Endodermal cell (in vitro differentiated cells): ENCODE data around the gene GCAT. TPM values are rescaled to one million over a fixed set of nuclear protein-coding genes. Genes with fewer than 3 reads are reported as not detected.
A peak's percentile ranks its signal among the peaks of the same experiment; 100 is the strongest.

Source experiments
- DNase-seq: peaks from one replicate; pipeline ENCODE4 v3.0.0-alpha.2; 2017
- H3K27ac ChIP-seq: 2 replicates; pipeline ENCODE4 v1.5.1; 2013; ENCODE audit warnings: mild to moderate bottlenecking, low read depth, low read length, moderate library complexity
- H3K27me3 ChIP-seq: 2 replicates; pipeline ENCODE4 v1.6.1; 2013; ENCODE audit warnings: mild to moderate bottlenecking, low read length, moderate library complexity; ENCODE audit not compliant: insufficient read depth, control insufficient read depth, poor library complexity, severe bottlenecking
- H3K36me3 ChIP-seq: 2 replicates; pipeline ENCODE4 v1.7.0; 2013; ENCODE audit warnings: mild to moderate bottlenecking, low read length, moderate library complexity; ENCODE audit not compliant: control insufficient read depth, insufficient read depth
- H3K4me1 ChIP-seq: one replicate; pipeline ENCODE4 v1.7.0; 2013; ENCODE audit warnings: low read length; ENCODE audit not compliant: control insufficient read depth, insufficient read depth
- H3K4me3 ChIP-seq: 2 replicates; pipeline ENCODE4 v1.5.1; 2013; ENCODE audit warnings: mild to moderate bottlenecking, low read length, moderate library complexity
- H3K9ac ChIP-seq: 2 replicates; pipeline ENCODE4 v1.6.1; 2013; ENCODE audit warnings: mild to moderate bottlenecking, low read length, moderate library complexity; ENCODE audit not compliant: poor library complexity, severe bottlenecking; ENCODE audit errors: extremely low read depth
- H3K9me3 ChIP-seq: 2 replicates; pipeline ENCODE4 v1.6.1; 2013; ENCODE audit warnings: mild to moderate bottlenecking, low read length, moderate library complexity; ENCODE audit not compliant: control insufficient read depth
- H3K27ac Mint-ChIP-seq: 2 replicates; pipeline ENCODE4 v1.8.0; 2020; ENCODE audit warnings: mixed read lengths
- H3K27me3 Mint-ChIP-seq: 2 replicates; pipeline ENCODE4 v1.8.0; 2021; ENCODE audit warnings: mild to moderate bottlenecking, mixed read lengths; ENCODE audit not compliant: insufficient read depth
- H3K36me3 Mint-ChIP-seq: 2 replicates; pipeline ENCODE4 v1.8.0; 2020; ENCODE audit warnings: low read depth, mixed read lengths
- H3K4me1 Mint-ChIP-seq: 2 replicates; pipeline ENCODE4 v1.8.0; 2020; ENCODE audit warnings: mixed read lengths
- H3K4me3 Mint-ChIP-seq: 2 replicates; pipeline ENCODE4 v1.8.0; 2020; ENCODE audit warnings: mild to moderate bottlenecking, moderate library complexity, mixed read lengths
- H3K9me3 Mint-ChIP-seq: 2 replicates; pipeline ENCODE4 v1.8.0; 2020; ENCODE audit warnings: mild to moderate bottlenecking, mixed read lengths
- CTCF ChIP-seq: fragments of 200-600 bp; sonication (generic); conservative IDR thresholded peaks from 2 replicates; pipeline ENCODE4 v1.5.0; 2021; ENCODE audit warnings: antibody characterized with exemption, mild to moderate bottlenecking
- WGBS, 2 experiments: methylation state at CpG; one replicate each; pipeline versions ENCODE4 v1.1.5 to v1.1.7; 2013; ENCODE audit warnings: missing lambda C conversion rate in 2 of 2, mixed read lengths in 1 of 2; ENCODE audit not compliant: insufficient coverage in 1 of 2, insufficient read length in 1 of 2; 5-methylcytosine and 5-hydroxymethylcytosine counted together
- microRNA-seq: library from miRNA; unstranded; fragments of <30 nt; microRNA quantifications from one replicate; pipeline ENCODE4 v1.2.0, GENCODE V29; 2020; ENCODE audit warnings: borderline microRNAs expressed
- total RNA-seq, 2 donors: library from RNA; stranded (reverse); fragmentation: NEBNext Ultra II Directional in 1 of 2; extraction: Animal tissue kit (Norgen Biotek cat#: 25700) in 1 of 2; gene quantifications; 2 replicates in 1 of 2; 3 replicates in 1 of 2; pipeline ENCODE4 v1.2.1, GENCODE V29; 2021

Gene GCAT
- total RNA-seq, 2 donors from 2014 or later: 22.2 to 26.2 TPM

- no peaks in the 10 kb centered on the region for H3K4me1 ChIP-seq
- Mint-ChIP-seq H3K27ac (peak overlapping the region; percentile 80), H3K4me3 (no peak overlapping the region), H3K9me3 (no peaks in the 10 kb centered on the region), H3K27me3 (no peaks in the 10 kb centered on the region), H3K4me1 (peaks cover 3% of the 10 kb centered on the region), H3K36me3 (peaks cover 86% of the 10 kb centered on the region)
- H3K36me3 ChIP-seq: peaks cover 93% of the 10 kb centered on the region
- no peak for TF ChIP-seq CTCF
- H3K9ac ChIP-seq: no peak overlapping the region
- no peak overlapping the region for H3K27ac ChIP-seq
- 96 to 98% methylated on average over 5 to 7 of the region's 7 CpGs for WGBS, 2 experiments
- no peaks in the 10 kb centered on the region for H3K9me3 ChIP-seq
- no peak overlapping the region for H3K4me3 ChIP-seq
- no peaks in the 10 kb centered on the region for H3K27me3 ChIP-seq
- no peak for DNase-seq
Observed at GRCh38 chr22:37862570-37863325, 55.0 kb downstream of the GCAT start.

- Histone ChIP-seq H3K27ac (no peak overlapping the region), H3K4me1 (no peaks in the 10 kb centered on the region), H3K9ac (no peak overlapping the region), H3K9me3 (no peaks in the 10 kb centered on the region), H3K36me3 (peaks cover 87% of the 10 kb centered on the region), H3K27me3 (no peaks in the 10 kb centered on the region), H3K4me3 (no peak overlapping the region)
- H3K4me1 Mint-ChIP-seq: peaks cover 3% of the 10 kb centered on the region
- no peak overlapping the region for H3K4me3 Mint-ChIP-seq
- no peaks in the 10 kb centered on the region for H3K9me3 Mint-ChIP-seq
- H3K27me3 Mint-ChIP-seq: no peaks in the 10 kb centered on the region
- 95% methylated on average over 4 to 6 of the region's 6 CpGs for WGBS, 2 experiments
- no peak overlapping the region for H3K27ac Mint-ChIP-seq
- H3K36me3 Mint-ChIP-seq: peaks cover 89% of the 10 kb centered on the region
- TF ChIP-seq CTCF: no peak
- no peak for DNase-seq
Observed at GRCh38 chr22:37865510-37865909, 57.8 kb downstream of the GCAT start.

Small RNA genes within 50 kb of the gene (microRNA-seq; reads per million reads assigned to microRNA genes)
- gene MIR659: not detected

Other genes starting within 250 kb of the GCAT start
- 10 to 100 TPM; 45.0 to 45.1 TPM for gene CDC42EP1, start 247.5 kb upstream of the GCAT start, total RNA-seq
- gene LGALS2, start 227.8 kb upstream of the GCAT start, total RNA-seq: under 1 TPM in 1 of 2 donors, not detected in 1; 0.86 TPM
- gene GGA1, start 199.1 kb upstream of the GCAT start, total RNA-seq: 10 to 100 TPM; 87.5 TPM
- 10 to 100 TPM; 37.7 to 38.6 TPM for gene SH3BP1, start 168.3 kb upstream of the GCAT start, total RNA-seq
- 10 to 100 TPM; 23.5 to 29.3 TPM for gene PDXP, start 149.2 kb upstream of the GCAT start, total RNA-seq
- gene LGALS1, start 132.3 kb upstream of the GCAT start, total RNA-seq: 10 to 100 TPM; 10.4 to 16.0 TPM
- gene NOL12, start 121.6 kb upstream of the GCAT start, total RNA-seq: 10 to 100 TPM; 21.9 to 26.8 TPM
- 10 to 100 TPM; 74.7 to 82.2 TPM for gene TRIOBP, start 110.9 kb upstream of the GCAT start, total RNA-seq
- gene GALR3, start 15.4 kb downstream of the GCAT start, total RNA-seq: under 1 TPM; 0.40 to 0.77 TPM
- gene ANKRD54, start 36.4 kb downstream of the GCAT start, total RNA-seq: 10 to 100 TPM; 14.1 to 14.3 TPM
- 100 to 1,000 TPM; 469 to 541 TPM for gene EIF3L, start 41.5 kb downstream of the GCAT start, total RNA-seq
- gene MICALL1, start 98.4 kb downstream of the GCAT start, total RNA-seq: 10 to 100 TPM; 33.5 to 36.6 TPM
- gene C22orf23, start 145.7 kb downstream of the GCAT start, total RNA-seq: under 1 TPM; 0.29 to 0.44 TPM
- 100 to 1,000 TPM in 1 of 2 donors, 10 to 100 TPM in 1; 98.0 to 105 TPM for gene POLR2F, start 145.8 kb downstream of the GCAT start, total RNA-seq
- 10 to 100 TPM; 11.2 to 13.4 TPM for gene SOX10, start 176.6 kb downstream of the GCAT start, total RNA-seq
- 10 to 100 TPM; 42.7 to 54.1 TPM for gene PICK1, start 249.5 kb downstream of the GCAT start, total RNA-seq